ENCODE data around the gene SYT1. TPM values are rescaled to one million over a fixed set of nuclear protein-coding genes. Genes with fewer than 3 reads are reported as not detected.

SYT1 gene
- total and polyA plus RNA-seq, 2 donors (not counting 3 experiments of a cell fraction or from before 2014, with no cell fraction given), result 3.2 to 15.3 TPM

- H3K9ac ChIP-seq (replicated peaks; ENCODE audit: extremely low read depth, insufficient read depth, low read length), result no peak overlapping the region
- no peaks in the 10 kb centered on the region for H3K9me1 ChIP-seq (replicated peaks; ENCODE audit: control insufficient read depth, extremely low read depth, insufficient read depth, low read length)
- ChIA-PET CTCF (no interaction called here), POLR2A (no interaction called here)
- no peaks in the 10 kb centered on the region for H3K4me1 ChIP-seq (ENCODE audit: control insufficient read depth, extremely low read depth, insufficient read depth, low read length)
- FAIRE-seq (no peak), DNase-seq (ENCODE audit: low read depth, low spot score) (no peak)
- no peaks in the 10 kb centered on the region for H3K9me3 ChIP-seq (replicated peaks; ENCODE audit: control insufficient read depth, insufficient read depth, low read length)
- intact Hi-C loops (cut with micrococcal nuclease), result no loop called here
- dilution Hi-C loops (cut with MboI; ENCODE audit: extremely low pct_ligation_motif_present, low sequenced_read_pairs), result no loop called here
- no peak overlapping the region for H2AFZ ChIP-seq (ENCODE audit: low read depth, low read length)
- no peak overlapping the region for H3K27ac ChIP-seq (ENCODE audit: insufficient read depth, low read depth, low read length)
- no peak overlapping the region for H3K4me2 ChIP-seq (ENCODE audit: insufficient read depth, low read length)
- H3K36me3 ChIP-seq (ENCODE audit: control insufficient read depth in 2 of 2, extremely low read depth in 1 of 2, insufficient read depth in 2 of 2, low read length in 2 of 2), result no peaks in the 10 kb centered on the region
- no peaks in the 10 kb centered on the region for H3K79me2 ChIP-seq (ENCODE audit: control insufficient read depth, insufficient read depth, low read length)
- no peaks in the 10 kb centered on the region for H4K20me1 ChIP-seq (replicated peaks; ENCODE audit: control insufficient read depth, extremely low read depth, insufficient read depth, low read length)
- BruUV-seq (replicated peaks), result no TSS peak
- H3K27me3 ChIP-seq (ENCODE audit: control insufficient read depth in 2 of 2, insufficient read depth in 2 of 2, low read length in 2 of 2), result no peaks in the 10 kb centered on the region
- no peak for TF ChIP-seq MYC (IDR thresholded peaks at IDR 0.05; ENCODE audit: low read depth, low read length)
- no peak overlapping the region for H3K4me3 ChIP-seq (replicated peaks in 1 of 3; ENCODE audit: insufficient read depth in 1 of 3, low read depth in 1 of 3, low read length in 3 of 3)
These were observed 103.7 kb downstream of the SYT1 start for GRCh38 chr12:78968226-78968625.

- Histone ChIP-seq H3K4me1 (ENCODE audit: control insufficient read depth, extremely low read depth, insufficient read depth, low read length) (no peaks in the 10 kb centered on the region), H3K36me3 (ENCODE audit: control insufficient read depth in 2 of 2, extremely low read depth in 1 of 2, insufficient read depth in 2 of 2, low read length in 2 of 2) (no peaks in the 10 kb centered on the region), H4K20me1 (replicated peaks; ENCODE audit: control insufficient read depth, extremely low read depth, insufficient read depth, low read length) (no peaks in the 10 kb centered on the region), H3K4me2 (ENCODE audit: insufficient read depth, low read length) (no peak overlapping the region), H3K4me3 (replicated peaks in 1 of 3; ENCODE audit: insufficient read depth in 1 of 3, low read depth in 1 of 3, low read length in 3 of 3) (no peak overlapping the region), H2AFZ (ENCODE audit: low read depth, low read length) (no peak overlapping the region), H3K9me3 (replicated peaks; ENCODE audit: control insufficient read depth, insufficient read depth, low read length) (no peaks in the 10 kb centered on the region), H3K27ac (ENCODE audit: insufficient read depth, low read depth, low read length) (no peak overlapping the region), H3K9me1 (replicated peaks; ENCODE audit: control insufficient read depth, extremely low read depth, insufficient read depth, low read length) (no peaks in the 10 kb centered on the region), H3K9ac (replicated peaks; ENCODE audit: extremely low read depth, insufficient read depth, low read length) (no peak overlapping the region), H3K27me3 (ENCODE audit: control insufficient read depth in 2 of 2, insufficient read depth in 2 of 2, low read length in 2 of 2) (no peaks in the 10 kb centered on the region), H3K79me2 (ENCODE audit: control insufficient read depth, insufficient read depth, low read length) (no peaks in the 10 kb centered on the region)
- dilution Hi-C loops (cut with MboI; ENCODE audit: extremely low pct_ligation_motif_present, low sequenced_read_pairs), result no loop called here
- no peak for DNase-seq (ENCODE audit: low read depth, low spot score)
- FAIRE-seq, result no peak
- TF ChIP-seq MAX (IDR thresholded peaks at IDR 0.05; ENCODE audit: insufficient read depth, insufficient read length) (no peak), MYC (IDR thresholded peaks at IDR 0.05; ENCODE audit: low read depth, low read length) (no peak), POLR2AphosphoS5 (IDR thresholded peaks at IDR 0.05; ENCODE audit: insufficient read depth, low read depth, low read length) (no peak), POLR2A (IDR thresholded peaks at IDR 0.05; ENCODE audit: low read depth, low read length) (no peak), CTCF (IDR thresholded peaks at IDR 0.05; ENCODE audit: extremely low read depth in 1 of 2, insufficient read depth in 1 of 2, low read depth in 1 of 2, low read length in 2 of 2) (no peak), JUN (IDR thresholded peaks at IDR 0.05; ENCODE audit: borderline replicate concordance, insufficient read depth, insufficient read length, low read depth) (no peak), GATA2 (IDR thresholded peaks at IDR 0.05; ENCODE audit: insufficient read depth, insufficient read length, low read depth, low read length) (no peak), EZH2 (IDR thresholded peaks at IDR 0.05; ENCODE audit: borderline replicate concordance, low read depth, low read length, severe bottlenecking) (no peak), FOS (IDR thresholded peaks at IDR 0.05; ENCODE audit: borderline replicate concordance, insufficient read depth, low read length) (no peak)
- intact Hi-C loops (cut with micrococcal nuclease), result no loop called here
- CTCF ChIA-PET, result no interaction called here
- POLR2A ChIA-PET, result no interaction called here
- no TSS peak for BruUV-seq (replicated peaks)
These were observed 105.5 kb downstream of the SYT1 start for GRCh38 chr12:78970041-78970440.

All from endothelial cell of umbilical vein (primary cell).